TTC549 (cell line): ENCODE results near the gene NRXN3.

Experiments
- FAIRE-seq: peaks from 2 replicates; lab custom pipeline; 2012; peaks lifted over from hg19 to GRCh38; lab: Jason Lieb, UNC

NRXN3 gene

DNA sequence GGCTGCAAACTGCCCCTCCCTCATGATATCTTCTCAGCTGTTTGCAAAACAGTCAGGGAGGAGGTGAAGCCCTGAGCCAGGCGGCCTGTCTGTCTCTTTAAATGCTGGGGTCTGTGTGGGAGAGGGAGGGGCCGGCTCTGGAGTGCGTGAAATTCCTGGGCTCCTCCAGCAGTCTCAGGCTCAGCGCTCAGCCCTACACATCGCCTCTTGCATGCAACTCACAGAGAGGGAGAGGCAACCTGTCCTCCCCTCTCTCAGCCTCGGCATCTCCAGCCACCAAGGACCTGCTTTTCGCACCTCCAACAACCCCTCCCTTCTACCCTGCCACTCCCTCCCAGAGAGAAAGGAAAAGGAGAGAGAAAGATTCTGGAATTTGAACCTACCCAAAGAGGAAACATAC is at the start of gene NRXN3:
NRXN3 (plus strand) TSS at position 171 of the 400 bp plus-strand sequence. CDS start 72,721 bp downstream, outside the sequence.
- FAIRE-seq: no peak

GRCh38 chr14:78122436-78122835 is 47.7 kb upstream of the NRXN3 start:
- FAIRE-seq: no peak

DNA sequence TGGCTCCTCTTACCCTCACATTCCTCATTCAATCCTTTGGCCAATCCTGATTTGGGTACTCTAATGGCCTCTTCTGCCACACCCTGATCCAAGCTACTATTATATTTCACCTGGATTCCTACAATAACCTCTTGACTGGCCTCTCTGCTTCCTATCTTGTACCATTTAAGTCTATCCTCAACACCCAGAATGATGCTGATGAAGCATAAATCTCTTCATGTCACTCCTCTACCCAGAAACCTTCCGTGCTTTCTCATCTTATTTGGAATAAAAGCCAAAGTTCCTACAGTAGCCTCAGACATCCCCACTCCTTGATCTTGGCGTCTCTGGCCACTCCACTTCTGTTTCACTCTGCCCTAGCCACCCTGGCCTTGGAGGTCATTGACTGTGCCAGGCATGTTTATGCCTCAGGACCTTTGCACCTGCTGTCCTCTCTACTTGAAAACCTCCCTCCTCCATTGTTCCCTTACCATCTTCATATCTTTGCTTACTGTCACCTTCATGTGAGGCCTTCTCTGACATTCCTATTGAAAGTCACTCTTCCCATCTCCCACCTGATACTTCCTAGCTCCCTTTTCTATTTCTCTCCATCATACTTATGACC is 46.4 kb upstream of the NRXN3 start:
- no peak for FAIRE-seq

DNA sequence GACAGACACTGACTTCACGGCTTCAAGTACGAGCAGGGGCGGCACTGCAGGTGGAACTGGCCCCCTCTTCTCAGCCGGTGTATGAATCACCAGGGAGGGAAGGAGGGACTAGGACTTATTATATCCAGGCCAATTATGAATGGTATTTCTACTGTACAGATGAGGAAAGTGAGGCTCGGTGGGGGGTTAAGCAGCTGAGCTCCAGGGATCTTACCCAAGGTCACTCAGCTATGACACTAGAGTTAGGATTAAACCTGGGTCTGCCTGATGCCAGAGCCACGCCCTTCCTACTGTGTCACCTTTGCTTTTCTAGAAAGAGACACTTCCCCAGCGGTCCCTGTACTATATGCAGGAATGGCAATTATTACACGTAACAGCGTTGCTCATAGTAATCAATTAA is 42.2 kb upstream of the NRXN3 start:
- FAIRE-seq: no peak

DNA sequence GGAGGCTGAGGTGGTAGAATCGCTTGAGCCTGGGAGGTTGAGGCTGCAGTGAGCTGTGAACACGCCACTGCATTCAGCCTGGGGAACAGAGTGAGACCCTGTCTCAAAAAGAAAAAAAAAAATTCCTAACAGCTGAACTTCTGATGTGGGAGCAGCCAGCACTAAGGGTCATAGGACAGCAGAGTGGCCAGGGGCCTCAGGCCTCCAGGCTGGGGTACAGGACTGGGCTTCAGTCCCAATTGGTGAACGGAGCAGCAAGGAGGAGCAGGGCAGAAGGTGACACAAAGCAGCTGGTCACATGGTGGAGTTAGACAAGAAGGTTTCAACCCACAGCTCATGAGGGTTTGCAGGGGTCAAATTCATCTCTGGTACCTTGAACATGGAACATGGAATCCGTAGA is 40.8 kb upstream of the NRXN3 start:
- FAIRE-seq: no peak

- no peak for FAIRE-seq
Measured at GRCh38 chr14:78130356-78130755, 39.8 kb upstream of the NRXN3 start.

GRCh38 chr14:78131201-78131600 is 39.0 kb upstream of the NRXN3 start:
- no peak for FAIRE-seq

DNA sequence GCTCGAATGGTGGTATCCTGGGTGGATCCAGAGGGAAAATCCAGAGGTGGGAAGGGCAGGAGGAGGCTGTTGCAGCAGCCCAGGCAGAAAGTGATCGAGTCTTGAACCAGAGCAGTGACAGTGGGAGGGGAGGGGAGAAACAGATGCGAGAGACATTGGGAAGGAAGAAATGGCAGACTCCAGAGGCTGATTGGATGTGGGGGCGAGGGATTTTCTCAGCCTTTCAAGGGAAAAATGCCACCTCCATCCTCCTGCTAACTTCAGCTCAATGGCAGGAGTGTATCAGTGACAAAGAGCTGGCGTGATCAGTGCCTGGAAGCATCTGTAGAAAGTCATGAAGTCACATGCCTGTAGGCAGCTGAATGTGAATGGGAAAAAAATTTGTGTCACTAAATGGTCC is 38.6 kb upstream of the NRXN3 start:
- FAIRE-seq: no peak

- FAIRE-seq: no peak
Measured at GRCh38 chr14:78135450-78135891, 34.7 kb upstream of the NRXN3 start.

- no peak for FAIRE-seq
Measured at GRCh38 chr14:78136695-78137094, 33.5 kb upstream of the NRXN3 start.

DNA sequence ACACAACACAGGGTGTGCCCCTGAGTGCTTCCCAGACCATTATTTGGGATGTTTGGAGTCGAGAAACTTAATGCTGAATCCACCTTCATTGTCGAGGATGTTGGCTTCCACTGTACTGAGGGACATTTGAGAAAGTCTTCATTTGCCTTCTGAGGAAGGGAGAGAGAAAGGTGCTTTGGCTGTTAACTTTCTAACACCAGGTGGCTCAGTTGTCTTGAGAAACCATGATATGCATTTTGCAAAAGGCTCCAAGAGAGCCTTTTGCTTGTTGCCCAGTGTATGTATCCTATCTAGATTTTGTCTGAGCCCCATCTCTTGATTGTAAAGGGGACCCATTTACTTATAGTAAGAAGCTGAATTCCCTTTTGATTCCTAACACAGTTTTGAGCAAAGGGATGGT is 28.6 kb upstream of the NRXN3 start:
- FAIRE-seq: no peak

GRCh38 chr14:78142998-78143397 is 27.2 kb upstream of the NRXN3 start:
- FAIRE-seq: no peak

DNA sequence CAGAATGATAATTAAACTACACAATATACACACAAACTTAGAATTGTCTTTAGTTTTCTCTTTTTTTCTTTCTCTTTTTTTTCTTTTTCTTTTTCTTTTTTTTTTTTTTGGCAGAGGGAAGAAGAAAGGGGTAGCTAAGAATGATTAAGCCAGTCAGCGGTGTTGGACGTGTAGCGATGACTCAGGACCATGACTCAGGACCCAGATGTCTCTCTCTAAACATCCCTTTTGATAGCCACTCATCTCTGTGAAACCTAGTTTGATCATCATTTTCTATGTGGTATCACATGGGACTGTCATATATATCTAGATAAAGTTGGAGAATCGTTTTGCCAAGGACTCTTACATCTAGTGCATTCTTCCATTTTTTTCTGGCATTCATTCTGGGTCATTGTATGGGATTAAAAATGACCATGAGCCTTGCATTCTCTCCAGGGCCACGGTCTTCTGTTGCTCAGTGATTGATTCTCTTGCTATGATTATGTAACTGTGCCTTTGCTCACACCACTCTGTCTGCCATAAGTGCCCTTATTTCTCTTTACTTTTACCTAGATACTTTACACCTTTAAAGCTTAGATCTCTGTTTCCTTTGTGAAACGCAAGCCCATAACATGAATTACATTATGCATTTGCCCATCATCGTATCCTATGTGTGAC is 26.6 kb upstream of the NRXN3 start:
- FAIRE-seq: no peak

DNA sequence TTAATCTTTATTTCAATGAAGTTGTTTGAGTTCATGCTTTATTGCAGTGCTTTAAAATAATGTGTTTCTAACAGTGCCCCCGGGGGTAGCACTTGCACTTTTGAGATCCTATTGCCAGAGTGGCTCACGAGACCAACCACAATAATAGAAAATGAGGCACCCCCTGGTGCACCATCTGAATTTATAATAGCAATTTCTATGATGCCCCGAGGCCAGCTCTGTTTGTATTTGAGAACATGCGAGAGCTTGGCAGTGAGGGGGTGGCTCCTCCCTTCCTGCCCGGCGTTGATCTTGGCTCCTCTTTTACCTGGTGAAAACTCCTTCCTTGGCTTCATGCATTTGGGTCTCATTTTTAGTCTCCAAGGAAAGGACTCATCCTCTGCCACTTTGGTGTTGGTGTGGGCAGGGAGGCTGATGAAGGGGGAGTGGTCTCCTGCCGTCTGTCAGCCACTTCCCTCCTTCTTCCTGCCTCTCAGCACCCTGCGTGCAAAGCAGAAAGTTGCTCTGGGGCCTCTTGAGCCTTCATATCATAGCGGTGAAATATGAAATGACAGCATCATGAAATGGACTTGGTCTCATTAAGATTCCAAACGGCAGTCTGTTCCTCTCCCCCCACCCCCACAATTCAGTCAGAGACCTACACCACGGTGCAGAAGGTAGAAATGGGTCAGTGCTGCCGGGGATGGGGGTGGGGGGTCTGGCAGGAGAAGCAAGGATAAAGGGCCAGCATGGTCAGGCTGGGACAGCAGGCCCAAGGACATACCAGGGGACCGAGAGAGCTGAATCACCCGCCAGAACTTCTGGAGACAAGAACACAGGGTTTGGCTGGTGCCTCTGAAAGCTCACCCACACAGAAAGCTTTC is 17.7 kb upstream of the NRXN3 start:
- FAIRE-seq: no peak

DNA sequence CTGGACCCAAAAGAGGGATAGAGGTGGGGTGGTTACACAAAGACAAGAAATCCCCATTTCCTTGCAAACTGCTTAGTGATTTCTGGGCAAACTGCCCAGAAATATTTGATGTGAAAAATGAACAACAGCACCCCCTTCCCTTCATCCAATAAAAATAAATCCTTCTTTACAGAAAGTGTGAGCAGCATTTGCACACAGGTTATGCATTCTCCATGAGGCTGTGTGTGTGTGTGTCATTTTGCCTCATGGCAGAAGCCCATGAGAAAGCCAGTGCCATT is 17.2 kb upstream of the NRXN3 start:
- FAIRE-seq: no peak

DNA sequence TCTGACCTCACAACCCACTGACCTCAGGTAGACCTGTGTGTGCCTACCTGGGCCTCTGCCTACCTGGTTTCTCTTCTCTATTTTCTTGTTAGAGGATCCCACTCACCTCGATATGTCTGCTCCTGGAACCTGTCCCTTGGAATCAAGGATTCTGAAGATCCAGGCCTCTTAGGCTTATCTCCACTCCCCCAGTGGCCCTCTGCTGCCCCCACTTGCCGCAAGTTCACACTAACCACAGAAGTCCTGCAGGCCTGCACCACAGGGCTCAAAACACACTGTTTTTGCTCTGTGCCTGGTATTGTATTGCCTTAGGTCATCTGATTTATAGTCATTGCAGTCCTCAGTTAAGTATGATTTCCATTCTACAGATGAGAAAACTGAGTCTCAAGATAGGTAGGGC is 15.3 kb upstream of the NRXN3 start:
- no peak for FAIRE-seq

GRCh38 chr14:78156196-78156595 is 14.0 kb upstream of the NRXN3 start:
- no peak for FAIRE-seq

DNA sequence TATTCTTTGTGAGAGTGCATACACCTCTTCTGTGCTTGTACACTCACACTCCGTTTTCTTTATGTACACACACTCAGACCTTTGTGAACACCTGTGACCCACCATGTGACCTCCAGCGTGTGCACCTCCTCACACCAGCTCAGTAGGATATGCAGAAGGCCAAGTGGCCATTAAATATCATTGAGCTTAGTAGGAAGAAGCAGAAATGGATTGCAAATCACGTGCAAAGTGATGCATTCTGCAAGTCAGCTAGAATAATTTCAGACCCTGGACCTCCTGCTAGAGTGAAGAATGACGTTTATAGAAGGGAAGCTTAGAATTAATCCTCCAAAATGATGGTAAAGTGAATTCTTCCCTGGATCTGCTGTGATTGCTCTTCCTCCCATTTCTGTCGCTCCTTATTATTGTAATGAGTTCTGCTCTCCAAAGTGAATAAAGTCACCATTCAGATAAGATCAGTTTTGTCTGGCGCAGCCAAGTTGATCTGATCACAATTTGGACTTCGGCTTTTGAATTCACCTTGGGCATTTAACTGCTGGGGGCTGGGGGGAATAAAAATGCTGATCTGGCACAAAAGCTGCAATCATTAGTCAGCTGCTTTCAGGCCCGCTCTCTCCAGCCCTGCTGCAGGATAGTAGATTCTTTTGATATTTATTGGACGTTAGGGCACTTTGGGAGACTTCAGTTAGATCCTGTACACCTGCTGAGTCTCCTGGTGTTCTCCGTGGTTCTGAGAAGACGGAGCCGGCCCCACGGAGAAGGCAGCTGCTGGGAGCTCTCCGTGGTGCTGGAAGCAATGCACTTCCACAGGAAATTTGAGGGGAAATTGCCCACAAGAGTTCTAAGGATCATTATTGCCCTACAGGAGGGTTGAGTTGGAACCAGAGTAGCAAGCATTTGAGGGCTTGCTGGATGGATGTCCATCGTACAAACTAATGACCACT is 12.4 kb upstream of the NRXN3 start:
- no peak for FAIRE-seq

DNA sequence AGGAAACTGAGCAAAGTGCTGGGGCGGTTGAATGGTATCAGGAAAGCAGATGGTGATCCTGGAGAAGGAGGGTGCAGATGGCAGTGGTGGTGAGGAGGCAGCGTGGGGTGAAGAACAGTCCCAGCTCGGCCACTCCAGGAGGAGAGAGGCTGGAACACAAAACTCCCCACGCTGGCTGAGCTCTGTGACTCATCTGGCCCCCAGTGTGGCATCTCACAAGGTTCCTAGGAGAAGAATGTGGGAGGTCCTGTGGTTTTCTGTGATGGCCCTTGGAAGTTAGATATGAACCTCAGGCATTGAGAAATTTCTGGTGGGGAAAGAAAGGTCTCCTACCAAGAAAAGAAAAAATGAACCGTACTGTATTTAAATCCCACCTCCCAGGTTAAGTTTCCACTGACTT is 8.0 kb upstream of the NRXN3 start:
- FAIRE-seq: no peak

DNA sequence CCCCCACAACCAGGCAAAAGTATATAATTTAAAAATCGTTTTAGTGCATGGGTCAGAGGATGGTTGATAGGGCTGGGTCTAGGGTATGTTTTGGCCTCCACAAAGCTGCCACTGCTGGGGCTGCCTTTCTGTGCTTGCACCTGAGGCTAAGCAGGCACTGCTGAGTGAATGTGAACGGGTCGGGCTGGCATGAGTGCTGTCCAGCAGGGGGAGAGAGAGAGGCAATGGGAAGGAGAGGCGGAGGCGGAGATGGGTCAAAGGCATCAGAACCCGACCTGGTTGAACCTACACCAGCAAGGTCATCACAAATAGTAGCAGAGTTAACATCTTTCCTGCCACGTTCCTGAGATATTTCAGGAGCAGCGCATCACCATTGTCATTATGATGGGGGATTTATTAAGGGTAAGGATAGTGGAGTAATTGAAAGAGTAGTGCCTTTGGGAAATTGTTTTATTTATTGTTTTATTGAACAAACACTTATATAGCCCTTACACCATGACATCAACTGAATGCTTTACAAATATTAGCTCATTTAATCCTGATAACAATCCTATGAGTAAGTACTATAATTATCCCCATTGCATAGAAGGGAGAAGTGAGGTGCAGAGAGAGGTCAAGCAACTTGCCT is 5.8 kb upstream of the NRXN3 start:
- FAIRE-seq: no peak

DNA sequence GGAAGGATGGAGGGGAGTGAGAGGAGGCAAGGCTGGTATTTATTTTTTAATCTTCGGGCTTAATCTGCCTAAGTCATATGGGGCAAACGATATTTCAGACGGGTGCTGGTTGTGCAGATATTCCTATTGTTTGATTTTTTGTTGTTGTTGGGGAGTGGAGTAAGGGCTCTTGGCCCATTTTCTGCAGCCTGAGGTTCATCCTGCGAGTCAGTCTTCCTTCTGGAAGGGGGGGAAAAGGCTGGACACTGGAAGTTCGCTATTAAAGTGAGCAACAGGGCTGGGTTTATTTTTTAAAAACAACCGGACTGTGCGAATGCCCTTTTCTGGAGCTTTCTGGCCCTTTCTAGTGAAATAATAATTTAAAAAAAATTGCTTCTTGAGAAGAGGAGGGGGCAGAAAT is 2.3 kb downstream of the NRXN3 start:
- no peak for FAIRE-seq
